SK-N-SH (cell line): Measurements from ENCODE around the gene IL20RB. TPM values are rescaled to one million over a fixed set of nuclear protein-coding genes. Genes with fewer than 3 reads are reported as not detected.

ENCODE experiments used
- CTCF ChIA-PET: fragments of 300-600, 350-600 bp; formaldehyde crosslinking; extraction: SDS; loops from one replicate; lab custom pipeline; 2021; lab: Yijun Ruan, JAX
- POLR2A ChIA-PET: fragments of 350-600 bp; sonication (Branson Sonifier 250); formaldehyde crosslinking; extraction: SDS; loops from one replicate; lab custom pipeline; 2020; ENCODE audit warnings: antibody characterized with exemption, inconsistent platforms; lab: Yijun Ruan, JAX
- DNase-seq: peaks from one replicate; pipeline ENCODE4 v3.0.0; 2012
- H2AFZ ChIP-seq: fragments of 200-600 bp; sonication (generic); 2 replicates; pipeline ENCODE4 v1.8.1; 2016; ENCODE audit warnings: antibody characterized with exemption, mild to moderate bottlenecking, low read depth
- H3F3A ChIP-seq: fragments of 200-600 bp; sonication (generic); replicated peaks from 2 replicates; pipeline ENCODE3; 2016; ENCODE audit warnings: antibody characterized with exemption, mild to moderate bottlenecking; ENCODE audit not compliant: insufficient read depth
- H3K27ac ChIP-seq, 2 experiments: fragments of 200-500 bp in 1 of 2; fragments of 200-600 bp in 1 of 2; sonication (Bioruptor generic) in 1 of 2; sonication (generic), shearing (Covaris generic) in 1 of 2; 2 replicates each; pipeline versions ENCODE4 v1.5.1 to v1.6.1; 2014 to 2016; ENCODE audit warnings: low read depth in 2 of 2, inconsistent platforms in 1 of 2, low read length in 1 of 2, mild to moderate bottlenecking in 1 of 2, mixed read lengths in 1 of 2
- H3K27me3 ChIP-seq: fragments of 200-600 bp; sonication (generic), shearing (Covaris generic); 2 replicates; pipeline ENCODE4 v1.6.1; 2016; ENCODE audit warnings: mixed run types; ENCODE audit not compliant: insufficient read depth
- H3K36me3 ChIP-seq, 2 experiments: fragments of 200-500 bp in 1 of 2; fragments of 200-600 bp in 1 of 2; sonication (Bioruptor generic) in 1 of 2; sonication (generic) in 1 of 2; replicated peaks in 1 of 2; 2 replicates each; pipeline versions ENCODE3 to v1.5.1; 2014 to 2016; ENCODE audit warnings: low read length in 1 of 2, mild to moderate bottlenecking in 1 of 2; ENCODE audit not compliant: insufficient read depth in 2 of 2, control insufficient read depth in 1 of 2
- H3K4me1 ChIP-seq, 2 experiments: fragments of 200-500 bp in 1 of 2; fragments of 200-600 bp in 1 of 2; sonication (Bioruptor generic) in 1 of 2; sonication (generic), shearing (Covaris generic) in 1 of 2; 2 replicates each; pipeline versions ENCODE4 v1.5.1 to v1.6.1; 2014 to 2016; ENCODE audit warnings: low read depth in 1 of 2, low read length in 1 of 2, mixed run types in 1 of 2; ENCODE audit not compliant: insufficient read depth in 2 of 2, control insufficient read depth in 1 of 2
- H3K4me2 ChIP-seq: fragments of 200-600 bp; sonication (generic), shearing (Covaris generic); 2 replicates; pipeline ENCODE4 v1.6.1; 2017; ENCODE audit warnings: mixed run types
- H3K4me3 ChIP-seq, 2 experiments: fragments of 200-500 bp in 1 of 2; fragments of 200-600 bp in 1 of 2; sonication (Bioruptor generic) in 1 of 2; sonication (generic), shearing (Covaris generic) in 1 of 2; 2 replicates each; pipeline versions ENCODE4 v1.5.1 to v1.8.1; 2014 to 2016; ENCODE audit warnings: low read depth in 2 of 2, inconsistent platforms in 1 of 2, low read length in 1 of 2, mild to moderate bottlenecking in 1 of 2, mixed read lengths in 1 of 2, moderate library complexity in 1 of 2
- H3K79me2 ChIP-seq: fragments of 200-600 bp; sonication (generic); 2 replicates; pipeline ENCODE4 v1.8.1; 2017; ENCODE audit warnings: mild to moderate bottlenecking; ENCODE audit not compliant: insufficient read depth
- H3K9ac ChIP-seq: fragments of 200-600 bp; sonication (generic); 2 replicates; pipeline ENCODE4 v1.6.1; 2017; ENCODE audit warnings: mixed run types
- H3K9me2 ChIP-seq: fragments of 200-600 bp; sonication (generic); 2 replicates; pipeline ENCODE4 v1.6.1; 2017; ENCODE audit warnings: mixed run types
- H3K9me3 ChIP-seq: fragments of 200-600 bp; sonication (generic); 2 replicates; pipeline ENCODE4 v1.6.1; 2017; ENCODE audit warnings: mixed run types, mild to moderate bottlenecking, moderate library complexity
- H4K20me1 ChIP-seq: fragments of 200-600 bp; sonication (generic); 2 replicates; pipeline ENCODE4 v1.6.1; 2017; ENCODE audit warnings: mild to moderate bottlenecking, mixed run types; ENCODE audit not compliant: insufficient read depth
- CTCF ChIP-seq: fragments of 200-600 bp; sonication (generic); IDR thresholded peaks from 2 replicates; pipeline ENCODE4 v1.6.1; 2017; ENCODE audit warnings: antibody characterized with exemption, mild to moderate bottlenecking, moderate library complexity
- GATA2 ChIP-seq: sonication (generic); formaldehyde crosslinking; IDR thresholded peaks from 2 replicates; pipeline ENCODE4 v1.5.0; 2020; ENCODE audit warnings: mild to moderate bottlenecking, missing genetic modification reagents
- JUND ChIP-seq: IDR thresholded peaks from 2 replicates; pipeline ENCODE4 v1.4.0; 2012
- MXI1 ChIP-seq: IDR thresholded peaks from 2 replicates; pipeline ENCODE4 v1.6.1; 2012; ENCODE audit warnings: mild to moderate bottlenecking, low read depth, low read length, improper control_type of control experiment
- NRF1 ChIP-seq: IDR thresholded peaks from 2 replicates; pipeline ENCODE4 v1.6.1; 2012; ENCODE audit warnings: low read depth, mild to moderate bottlenecking, low read length
- REST ChIP-seq: IDR thresholded peaks from 2 replicates; pipeline ENCODE4 v1.6.1; 2012; ENCODE audit warnings: mild to moderate bottlenecking, low read depth, low read length, moderate library complexity
- SIN3A ChIP-seq: IDR thresholded peaks from 2 replicates; pipeline ENCODE4 v1.6.1; 2012; ENCODE audit warnings: low read depth, mild to moderate bottlenecking, low read length, moderate library complexity, borderline replicate concordance
- TAF1 ChIP-seq: IDR thresholded peaks from 2 replicates; pipeline ENCODE4 v1.6.1; 2012; ENCODE audit warnings: low read depth, mild to moderate bottlenecking, low read length, moderate library complexity, borderline replicate concordance
- WGBS: methylation state at CpG from one replicate; pipeline ENCODE4 v1.1.6; 2017; ENCODE audit warnings: low lambda C conversion rate; 5-methylcytosine and 5-hydroxymethylcytosine counted together
- polyA plus RNA-seq, 3 experiments: library from polyadenylated mRNA; depleted of rRNA; stranded (reverse); fragments of >200 nt; gene quantifications; 2 replicates each; pipeline ENCODE4 v1.2.3, GENCODE V29; 2012

IL20RB gene
- polyA plus RNA-seq, 1 of the 3 experiments (the other 2 are of a cell fraction) = 0.58 TPM

- 30% methylated on average over 3 of the region's 3 CpGs for WGBS
These were observed 92.5 kb downstream of the IL20RB start for GRCh38 chr3:137050281-137050680.

More at GRCh38 chr3:137050281-137050680, 92.5 kb downstream of the IL20RB start:
- Histone ChIP-seq H3K9me2 (no peaks in the 10 kb centered on the region), H3K9ac (no peak overlapping the region), H4K20me1 (no peaks in the 10 kb centered on the region), H3K9me3 (no peaks in the 10 kb centered on the region), H3K79me2 (no peaks in the 10 kb centered on the region), H3K27ac (no peak overlapping the region), H3K4me2 (no peak overlapping the region), H3K36me3 (no peaks in the 10 kb centered on the region), H3K4me3 (no peak overlapping the region), H2AFZ (no peak overlapping the region), H3K4me1 (no peaks in the 10 kb centered on the region), H3K27me3 (no peaks in the 10 kb centered on the region), H3F3A (no peaks in the 10 kb centered on the region)
- POLR2A ChIA-PET = no interaction called here
- CTCF ChIA-PET = no interaction called here
- no peak for DNase-seq
- TF ChIP-seq CTCF = no peak
- no peak for TF ChIP-seq TAF1
- TF ChIP-seq JUND = no peak
- TF ChIP-seq GATA2 = no peak
- no peak for TF ChIP-seq REST
- no peak for TF ChIP-seq NRF1
- TF ChIP-seq SIN3A = no peak
- TF ChIP-seq MXI1 = no peak
